Measurements from ENCODE around the gene NOTCH2.
A peak's percentile ranks its signal among the peaks of the same experiment; 100 is the strongest.

NOTCH2 gene

GRCh38 chr1:119908661-119909060 is 160.8 kb downstream of the NOTCH2 start:
- DNase-seq (ENCODE audit: low read depth in 2 of 2) = no peak

- DNase-seq (ENCODE audit: low read depth in 2 of 2) = no peak
Observed at GRCh38 chr1:119906927-119907652, 162.4 kb downstream of the NOTCH2 start.

- DNase-seq (ENCODE audit: low read depth in 2 of 2) = no peak
Observed at GRCh38 chr1:119903443-119903835, 166.0 kb downstream of the NOTCH2 start.

GRCh38 chr1:119902775-119903442 is 166.6 kb downstream of the NOTCH2 start:
- DNase-seq (ENCODE audit: low read depth in 2 of 2) = no peak

- DNase-seq (ENCODE audit: low read depth in 2 of 2) = no peak
Observed at GRCh38 chr1:119898981-119899720, 170.3 kb downstream of the NOTCH2 start.

- DNase-seq (ENCODE audit: low read depth in 2 of 2) = no peak
Observed at GRCh38 chr1:119898530-119898929, 170.9 kb downstream of the NOTCH2 start.

GRCh38 chr1:119896303-119896702 is 173.2 kb downstream of the NOTCH2 start, which contains the start of gene ADAM30:
ADAM30 (minus strand) TSS chr1:119896515; CDS start chr1:119896336, 179 bp downstream.
- DNase-seq (ENCODE audit: low read depth in 2 of 2) = no peak

GRCh38 chr1:119895102-119895501 is 174.4 kb downstream of the NOTCH2 start:
- no peak for DNase-seq (ENCODE audit: low read depth in 2 of 2)

- no peak for DNase-seq (ENCODE audit: low read depth in 2 of 2)
Observed at GRCh38 chr1:119893827-119894700, 175.4 kb downstream of the NOTCH2 start.

- no peak for DNase-seq (ENCODE audit: low read depth in 2 of 2)
Observed at GRCh38 chr1:119893238-119893791, 176.1 kb downstream of the NOTCH2 start.

GRCh38 chr1:119891386-119891785 is 178.1 kb downstream of the NOTCH2 start:
- DNase-seq (ENCODE audit: low read depth in 2 of 2) = no peak

- no peak for DNase-seq (ENCODE audit: low read depth in 2 of 2)
Observed at GRCh38 chr1:119888476-119888875, 181.0 kb downstream of the NOTCH2 start.

GRCh38 chr1:119887427-119887826 is 182.0 kb downstream of the NOTCH2 start:
- no peak for DNase-seq (ENCODE audit: low read depth in 2 of 2)

- peak in 1 of 2 donors; percentile 12 for DNase-seq (ENCODE audit: low read depth in 2 of 2)
Observed at GRCh38 chr1:119885903-119886783, 183.3 kb downstream of the NOTCH2 start.

GRCh38 chr1:119884711-119885110 is 184.8 kb downstream of the NOTCH2 start:
- no peak for DNase-seq (ENCODE audit: low read depth in 2 of 2)

- DNase-seq (ENCODE audit: low read depth in 2 of 2) = no peak
Observed at GRCh38 chr1:119883826-119884225, 185.6 kb downstream of the NOTCH2 start.

GRCh38 chr1:119882132-119883049 is 187.1 kb downstream of the NOTCH2 start:
- DNase-seq (ENCODE audit: low read depth in 2 of 2) = no peak

- DNase-seq (ENCODE audit: low read depth in 2 of 2) = no peak
Observed at GRCh38 chr1:119879510-119880434, 189.7 kb downstream of the NOTCH2 start.
